HepG2 (cell line): ENCODE results near the gene SYNPO. TPM values are rescaled to one million over a fixed set of nuclear protein-coding genes. Genes with fewer than 3 reads are reported as not detected.

ENCODE experiments used
- BCL6 ChIP-seq: IDR thresholded peaks from 2 replicates; pipeline ENCODE4 v1.6.1; 2016; ENCODE audit warnings: missing genetic modification reagents, missing compliant biosample characterization
- FOXO1 ChIP-seq: sonication (generic); formaldehyde crosslinking; IDR thresholded peaks from 2 replicates; pipeline ENCODE4 v1.4.0; 2020; ENCODE audit warnings: missing genetic modification reagents
- GTF3A ChIP-seq: sonication (generic); formaldehyde crosslinking; conservative IDR thresholded peaks from 2 replicates; pipeline ENCODE4 v1.4.0; 2020; ENCODE audit warnings: mild to moderate bottlenecking, missing genetic modification reagents
- HMG20B ChIP-seq: conservative IDR thresholded peaks from 2 replicates; pipeline ENCODE4 v1.6.1; 2016; ENCODE audit warnings: missing genetic modification reagents, missing compliant biosample characterization
- NR2C2 ChIP-seq: sonication (generic); formaldehyde crosslinking; IDR thresholded peaks from 2 replicates; pipeline ENCODE4 v1.4.0; 2020; ENCODE audit warnings: missing genetic modification reagents, mild to moderate bottlenecking, moderate library complexity, borderline replicate concordance
- RXRA ChIP-seq: sonication (generic); formaldehyde crosslinking; IDR thresholded peaks from 2 replicates; pipeline ENCODE4 v1.5.1; 2020; ENCODE audit warnings: missing genetic modification reagents
- TSC22D2 ChIP-seq: sonication (generic); formaldehyde crosslinking; IDR thresholded peaks from 2 replicates; pipeline ENCODE4 v1.5.1; 2020; ENCODE audit warnings: missing genetic modification reagents, mild to moderate bottlenecking, borderline replicate concordance
- ZNF274 ChIP-seq: sonication (generic); formaldehyde crosslinking; IDR thresholded peaks from 2 replicates; pipeline ENCODE4 v1.5.1; 2020; ENCODE audit warnings: mild to moderate bottlenecking, missing genetic modification reagents
- ZNF430 ChIP-seq: sonication (generic); formaldehyde crosslinking; IDR thresholded peaks from 2 replicates; pipeline ENCODE4 v1.9.0; 2021; ENCODE audit warnings: mild to moderate bottlenecking, missing genetic modification reagents
- ZSCAN29 ChIP-seq: sonication (generic); formaldehyde crosslinking; conservative IDR thresholded peaks from 2 replicates; pipeline ENCODE4 v1.4.0; 2020; ENCODE audit warnings: mild to moderate bottlenecking, missing genetic modification reagents
- polyA plus RNA-seq, 8 experiments: library from polyadenylated mRNA; depleted of rRNA in 3 of 8; stranded (reverse) in 7 of 8; unstranded in 1 of 8; fragments of >200 nt; fragmentation: Illumina TruSeq in 4 of 8; extraction: Trizol in 4 of 8; gene quantifications; 2 replicates each; pipeline versions ENCODE4 v1.2.1 to v1.2.3, GENCODE V29; 2011 to 2016; ENCODE audit warnings: low read depth in 4 of 8, missing spikeins in 1 of 8, mixed read lengths in 1 of 8; ENCODE audit not compliant: insufficient read depth in 1 of 8
- total RNA-seq, 5 experiments: library from RNA; depleted of rRNA; stranded (reverse); fragments of >200 nt; fragmentation: Illumina TruSeq; extraction: Trizol; gene quantifications; 2 replicates each; pipeline ENCODE4 v1.2.3, GENCODE V29; 2016; ENCODE audit warnings: low read depth in 1 of 5
- TF ChIP-seq, protein P1 (sequence below): sonication (generic); formaldehyde crosslinking; IDR thresholded peaks from 2 replicates; pipeline ENCODE4 v1.9.0; 2021; ENCODE audit warnings: missing genetic modification reagents, borderline replicate concordance
- TF ChIP-seq, protein P2 (sequence below): sonication (generic); formaldehyde crosslinking; IDR thresholded peaks from 2 replicates; pipeline ENCODE4 v1.4.0; 2020; ENCODE audit warnings: mild to moderate bottlenecking, missing genetic modification reagents, borderline replicate concordance
- TF ChIP-seq, protein P3 (sequence below): sonication (generic); formaldehyde crosslinking; IDR thresholded peaks from 2 replicates; pipeline ENCODE4 v1.5.0; 2020; ENCODE audit warnings: missing genetic modification reagents
- TF ChIP-seq, protein P4 (sequence below): sonication (generic); formaldehyde crosslinking; IDR thresholded peaks from 2 replicates; pipeline ENCODE4 v1.4.0; 2020; ENCODE audit warnings: missing genetic modification reagents, borderline replicate concordance
- TF ChIP-seq, protein P5 (sequence below): sonication (generic); formaldehyde crosslinking; IDR thresholded peaks from 2 replicates; pipeline ENCODE4 v1.4.0; 2020; ENCODE audit warnings: missing genetic modification reagents
- TF ChIP-seq, protein P6 (sequence below): sonication (generic); formaldehyde crosslinking; IDR thresholded peaks from 2 replicates; pipeline ENCODE4 v1.5.1; 2020; ENCODE audit warnings: mild to moderate bottlenecking, missing genetic modification reagents, moderate library complexity

Gene SYNPO
- total and polyA plus RNA-seq, 2 of the 13 experiments (the other 11 are each of a cell fraction or from before 2014, with no cell fraction given), result 0.09 to 0.30 TPM

DNA sequence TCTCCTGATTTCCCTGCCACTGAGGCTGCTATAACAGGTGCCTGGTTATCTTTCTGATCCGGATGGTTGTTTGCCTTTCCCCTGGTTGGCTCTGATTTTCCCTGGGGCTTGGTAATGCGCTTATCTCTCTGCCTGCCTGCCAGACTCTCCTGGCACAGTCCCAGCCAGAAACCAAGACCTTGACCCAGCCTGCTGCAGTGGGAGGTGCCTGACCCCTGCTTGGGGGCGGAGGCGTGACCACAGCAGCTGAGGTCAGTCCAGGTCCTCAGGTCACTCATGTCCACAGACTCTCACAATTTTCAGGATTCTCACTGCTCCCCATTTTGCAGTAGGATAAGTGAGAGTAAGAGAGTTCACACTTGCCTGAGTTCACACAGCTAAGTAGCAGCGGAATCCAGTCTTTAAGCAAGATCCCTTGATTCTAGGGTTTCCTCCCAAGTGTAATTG lies 24.4 kb upstream of the SYNPO start (continued):
- TF ChIP-seq, protein P1, sequence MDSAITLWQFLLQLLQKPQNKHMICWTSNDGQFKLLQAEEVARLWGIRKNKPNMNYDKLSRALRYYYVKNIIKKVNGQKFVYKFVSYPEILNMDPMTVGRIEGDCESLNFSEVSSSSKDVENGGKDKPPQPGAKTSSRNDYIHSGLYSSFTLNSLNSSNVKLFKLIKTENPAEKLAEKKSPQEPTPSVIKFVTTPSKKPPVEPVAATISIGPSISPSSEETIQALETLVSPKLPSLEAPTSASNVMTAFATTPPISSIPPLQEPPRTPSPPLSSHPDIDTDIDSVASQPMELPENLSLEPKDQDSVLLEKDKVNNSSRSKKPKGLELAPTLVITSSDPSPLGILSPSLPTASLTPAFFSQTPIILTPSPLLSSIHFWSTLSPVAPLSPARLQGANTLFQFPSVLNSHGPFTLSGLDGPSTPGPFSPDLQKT (CRISPR knock-in tag), result no peak
- TF ChIP-seq GTF3A, result 0 out of 2 replicates have a peak, but pooled peaks have one; percentile 65
- peak; percentile 98 for TF ChIP-seq RXRA (CRISPR knock-in tag)
- peak; percentile 91 for TF ChIP-seq NR2C2
- TF ChIP-seq, protein P2, sequence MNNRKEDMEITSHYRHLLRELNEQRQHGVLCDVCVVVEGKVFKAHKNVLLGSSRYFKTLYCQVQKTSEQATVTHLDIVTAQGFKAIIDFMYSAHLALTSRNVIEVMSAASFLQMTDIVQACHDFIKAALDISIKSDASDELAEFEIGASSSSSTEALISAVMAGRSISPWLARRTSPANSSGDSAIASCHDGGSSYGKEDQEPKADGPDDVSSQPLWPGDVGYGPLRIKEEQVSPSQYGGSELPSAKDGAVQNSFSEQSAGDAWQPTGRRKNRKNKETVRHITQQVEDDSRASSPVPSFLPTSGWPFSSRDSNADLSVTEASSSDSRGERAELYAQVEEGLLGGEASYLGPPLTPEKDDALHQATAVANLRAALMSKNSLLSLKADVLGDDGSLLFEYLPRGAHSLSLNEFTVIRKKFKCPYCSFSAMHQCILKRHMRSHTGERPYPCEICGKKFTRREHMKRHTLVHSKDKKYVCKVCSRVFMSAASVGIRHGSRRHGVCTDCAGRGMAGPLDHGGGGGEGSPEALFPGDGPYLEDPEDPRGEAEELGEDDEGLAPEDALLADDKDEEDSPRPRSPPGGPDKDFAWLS (CRISPR knock-in tag), result peak; percentile 72; the same call in 1 of the 2 replicates
- TF ChIP-seq, protein P3, sequence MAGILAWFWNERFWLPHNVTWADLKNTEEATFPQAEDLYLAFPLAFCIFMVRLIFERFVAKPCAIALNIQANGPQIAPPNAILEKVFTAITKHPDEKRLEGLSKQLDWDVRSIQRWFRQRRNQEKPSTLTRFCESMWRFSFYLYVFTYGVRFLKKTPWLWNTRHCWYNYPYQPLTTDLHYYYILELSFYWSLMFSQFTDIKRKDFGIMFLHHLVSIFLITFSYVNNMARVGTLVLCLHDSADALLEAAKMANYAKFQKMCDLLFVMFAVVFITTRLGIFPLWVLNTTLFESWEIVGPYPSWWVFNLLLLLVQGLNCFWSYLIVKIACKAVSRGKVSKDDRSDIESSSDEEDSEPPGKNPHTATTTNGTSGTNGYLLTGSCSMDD, result no peak
- TF ChIP-seq BCL6, result peak; percentile 87
- TF ChIP-seq, protein P4, sequence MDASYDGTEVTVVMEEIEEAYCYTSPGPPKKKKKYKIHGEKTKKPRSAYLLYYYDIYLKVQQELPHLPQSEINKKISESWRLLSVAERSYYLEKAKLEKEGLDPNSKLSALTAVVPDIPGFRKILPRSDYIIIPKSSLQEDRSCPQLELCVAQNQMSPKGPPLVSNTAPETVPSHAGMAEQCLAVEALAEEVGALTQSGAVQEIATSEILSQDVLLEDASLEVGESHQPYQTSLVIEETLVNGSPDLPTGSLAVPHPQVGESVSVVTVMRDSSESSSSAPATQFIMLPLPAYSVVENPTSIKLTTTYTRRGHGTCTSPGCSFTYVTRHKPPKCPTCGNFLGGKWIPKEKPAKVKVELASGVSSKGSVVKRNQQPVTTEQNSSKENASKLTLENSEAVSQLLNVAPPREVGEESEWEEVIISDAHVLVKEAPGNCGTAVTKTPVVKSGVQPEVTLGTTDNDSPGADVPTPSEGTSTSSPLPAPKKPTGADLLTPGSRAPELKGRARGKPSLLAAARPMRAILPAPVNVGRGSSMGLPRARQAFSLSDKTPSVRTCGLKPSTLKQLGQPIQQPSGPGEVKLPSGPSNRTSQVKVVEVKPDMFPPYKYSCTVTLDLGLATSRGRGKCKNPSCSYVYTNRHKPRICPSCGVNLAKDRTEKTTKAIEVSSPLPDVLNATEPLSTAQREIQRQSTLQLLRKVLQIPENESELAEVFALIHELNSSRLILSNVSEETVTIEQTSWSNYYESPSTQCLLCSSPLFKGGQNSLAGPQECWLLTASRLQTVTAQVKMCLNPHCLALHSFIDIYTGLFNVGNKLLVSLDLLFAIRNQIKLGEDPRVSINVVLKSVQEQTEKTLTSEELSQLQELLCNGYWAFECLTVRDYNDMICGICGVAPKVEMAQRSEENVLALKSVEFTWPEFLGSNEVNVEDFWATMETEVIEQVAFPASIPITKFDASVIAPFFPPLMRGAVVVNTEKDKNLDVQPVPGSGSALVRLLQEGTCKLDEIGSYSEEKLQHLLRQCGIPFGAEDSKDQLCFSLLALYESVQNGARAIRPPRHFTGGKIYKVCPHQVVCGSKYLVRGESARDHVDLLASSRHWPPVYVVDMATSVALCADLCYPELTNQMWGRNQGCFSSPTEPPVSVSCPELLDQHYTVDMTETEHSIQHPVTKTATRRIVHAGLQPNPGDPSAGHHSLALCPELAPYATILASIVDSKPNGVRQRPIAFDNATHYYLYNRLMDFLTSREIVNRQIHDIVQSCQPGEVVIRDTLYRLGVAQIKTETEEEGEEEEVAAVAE (CRISPR knock-in tag), result no peak
- no peak for TF ChIP-seq TSC22D2 (CRISPR knock-in tag)
- TF ChIP-seq, protein P5, sequence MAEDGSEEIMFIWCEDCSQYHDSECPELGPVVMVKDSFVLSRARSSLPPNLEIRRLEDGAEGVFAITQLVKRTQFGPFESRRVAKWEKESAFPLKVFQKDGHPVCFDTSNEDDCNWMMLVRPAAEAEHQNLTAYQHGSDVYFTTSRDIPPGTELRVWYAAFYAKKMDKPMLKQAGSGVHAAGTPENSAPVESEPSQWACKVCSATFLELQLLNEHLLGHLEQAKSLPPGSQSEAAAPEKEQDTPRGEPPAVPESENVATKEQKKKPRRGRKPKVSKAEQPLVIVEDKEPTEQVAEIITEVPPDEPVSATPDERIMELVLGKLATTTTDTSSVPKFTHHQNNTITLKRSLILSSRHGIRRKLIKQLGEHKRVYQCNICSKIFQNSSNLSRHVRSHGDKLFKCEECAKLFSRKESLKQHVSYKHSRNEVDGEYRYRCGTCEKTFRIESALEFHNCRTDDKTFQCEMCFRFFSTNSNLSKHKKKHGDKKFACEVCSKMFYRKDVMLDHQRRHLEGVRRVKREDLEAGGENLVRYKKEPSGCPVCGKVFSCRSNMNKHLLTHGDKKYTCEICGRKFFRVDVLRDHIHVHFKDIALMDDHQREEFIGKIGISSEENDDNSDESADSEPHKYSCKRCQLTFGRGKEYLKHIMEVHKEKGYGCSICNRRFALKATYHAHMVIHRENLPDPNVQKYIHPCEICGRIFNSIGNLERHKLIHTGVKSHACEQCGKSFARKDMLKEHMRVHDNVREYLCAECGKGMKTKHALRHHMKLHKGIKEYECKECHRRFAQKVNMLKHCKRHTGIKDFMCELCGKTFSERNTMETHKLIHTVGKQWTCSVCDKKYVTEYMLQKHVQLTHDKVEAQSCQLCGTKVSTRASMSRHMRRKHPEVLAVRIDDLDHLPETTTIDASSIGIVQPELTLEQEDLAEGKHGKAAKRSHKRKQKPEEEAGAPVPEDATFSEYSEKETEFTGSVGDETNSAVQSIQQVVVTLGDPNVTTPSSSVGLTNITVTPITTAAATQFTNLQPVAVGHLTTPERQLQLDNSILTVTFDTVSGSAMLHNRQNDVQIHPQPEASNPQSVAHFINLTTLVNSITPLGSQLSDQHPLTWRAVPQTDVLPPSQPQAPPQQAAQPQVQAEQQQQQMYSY, result no peak
- TF ChIP-seq, protein P6, sequence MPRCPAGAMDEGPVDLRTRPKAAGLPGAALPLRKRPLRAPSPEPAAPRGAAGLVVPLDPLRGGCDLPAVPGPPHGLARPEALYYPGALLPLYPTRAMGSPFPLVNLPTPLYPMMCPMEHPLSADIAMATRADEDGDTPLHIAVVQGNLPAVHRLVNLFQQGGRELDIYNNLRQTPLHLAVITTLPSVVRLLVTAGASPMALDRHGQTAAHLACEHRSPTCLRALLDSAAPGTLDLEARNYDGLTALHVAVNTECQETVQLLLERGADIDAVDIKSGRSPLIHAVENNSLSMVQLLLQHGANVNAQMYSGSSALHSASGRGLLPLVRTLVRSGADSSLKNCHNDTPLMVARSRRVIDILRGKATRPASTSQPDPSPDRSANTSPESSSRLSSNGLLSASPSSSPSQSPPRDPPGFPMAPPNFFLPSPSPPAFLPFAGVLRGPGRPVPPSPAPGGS (CRISPR knock-in tag), result 0 out of 2 replicates have a peak, but pooled peaks have one; percentile 54
- TF ChIP-seq ZSCAN29 (CRISPR knock-in tag), result peak; percentile 73; the same call in 1 of the 2 replicates
- 0 out of 2 replicates have a peak, but pooled peaks have one; percentile 49 for TF ChIP-seq ZNF430 (CRISPR knock-in tag)
- TF ChIP-seq FOXO1, result peak; percentile 49; the same call in 1 of the 2 replicates
- TF ChIP-seq HMG20B, result peak; percentile 76
- no peak for TF ChIP-seq ZNF274
